ACC112 (cell line): ENCODE results near the gene MPZL3.

ENCODE experiments used
- H2AFZ ChIP-seq: fragments of 200-600 bp; sonication (generic); one replicate; pipeline ENCODE4 v1.6.0; 2017; ENCODE audit warnings: antibody characterized with exemption, low read length; ENCODE audit not compliant: unreplicated experiment
- H3K27ac ChIP-seq: fragments of 200-600 bp; sonication (generic); 2 replicates; pipeline ENCODE4 v1.5.1; 2014; ENCODE audit warnings: low read depth, mild to moderate bottlenecking, antibody characterized with exemption, low read length, moderate library complexity
- H3K27me3 ChIP-seq: fragments of 200-600 bp; sonication (generic); 2 replicates; pipeline ENCODE4 v1.6.1; 2014; ENCODE audit warnings: mild to moderate bottlenecking, antibody characterized with exemption, low read length, moderate library complexity, mixed read lengths; ENCODE audit not compliant: insufficient read depth
- H3K36me3 ChIP-seq: fragments of 200-600 bp; sonication (generic); 2 replicates; pipeline ENCODE4 v1.6.1; 2016; ENCODE audit warnings: mild to moderate bottlenecking, antibody characterized with exemption, low read length, moderate library complexity, mixed read lengths; ENCODE audit not compliant: insufficient read depth
- H3K4me1 ChIP-seq: fragments of 200-600 bp; sonication (generic); one replicate; pipeline ENCODE4 v1.6.1; 2016; ENCODE audit warnings: low read length, mixed read lengths; ENCODE audit not compliant: insufficient read depth, unreplicated experiment, control insufficient read depth
- H3K4me3 ChIP-seq: fragments of 200-600 bp; sonication (generic); 2 replicates; pipeline ENCODE4 v1.5.1; 2014; ENCODE audit warnings: mild to moderate bottlenecking, low read depth, low read length
- H3K79me2 ChIP-seq: fragments of 200-600 bp; sonication (generic); one replicate; pipeline ENCODE4 v1.6.0; 2016; ENCODE audit warnings: low read length; ENCODE audit not compliant: control insufficient read depth, unreplicated experiment, insufficient read depth

Gene MPZL3

DNA sequence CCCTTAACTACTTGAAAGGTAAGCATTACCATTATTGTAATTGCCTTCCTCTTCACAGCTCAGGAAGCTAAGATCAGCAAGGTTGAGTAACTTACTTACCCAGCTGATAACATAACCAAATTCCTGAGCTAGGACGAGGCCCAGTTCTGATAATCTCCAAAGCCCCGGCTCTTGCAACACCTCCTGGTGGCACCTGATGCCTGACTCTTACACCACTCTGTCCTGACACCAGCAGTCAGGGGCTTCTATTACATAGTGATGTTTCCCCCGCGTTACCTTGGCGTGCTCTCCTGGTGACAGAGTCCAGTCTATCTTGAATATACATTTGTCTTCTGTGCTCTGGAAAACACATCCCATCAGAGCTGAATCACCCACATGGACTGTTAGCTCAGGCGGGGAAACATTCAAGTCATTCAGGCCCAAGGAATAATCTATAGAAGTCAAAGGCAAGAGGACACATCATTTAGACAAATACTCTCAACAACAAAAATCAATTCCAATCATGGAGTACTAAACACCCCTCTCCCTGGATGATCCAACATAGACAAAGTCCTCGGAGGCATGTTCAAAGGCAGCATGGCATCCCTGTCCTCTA is 39.9 kb downstream of the MPZL3 start:
- no peaks in the 10 kb centered on the region for H3K36me3 ChIP-seq
- no peak overlapping the region for H3K4me3 ChIP-seq
- H3K27ac ChIP-seq, result no peak overlapping the region
- no peak overlapping the region for H2AFZ ChIP-seq
- peaks cover 90% of the 10 kb centered on the region for H3K27me3 ChIP-seq
- no peaks in the 10 kb centered on the region for H3K79me2 ChIP-seq
- H3K4me1 ChIP-seq, result no peaks in the 10 kb centered on the region

- H3K27me3 ChIP-seq, result peaks cover 91% of the 10 kb centered on the region
- H3K79me2 ChIP-seq, result no peaks in the 10 kb centered on the region
- no peak overlapping the region for H3K4me3 ChIP-seq
- H2AFZ ChIP-seq, result no peak overlapping the region
- H3K4me1 ChIP-seq, result no peaks in the 10 kb centered on the region
- H3K36me3 ChIP-seq, result no peaks in the 10 kb centered on the region
- no peak overlapping the region for H3K27ac ChIP-seq
Measured at GRCh38 chr11:118211006-118211405, 41.2 kb downstream of the MPZL3 start.

DNA sequence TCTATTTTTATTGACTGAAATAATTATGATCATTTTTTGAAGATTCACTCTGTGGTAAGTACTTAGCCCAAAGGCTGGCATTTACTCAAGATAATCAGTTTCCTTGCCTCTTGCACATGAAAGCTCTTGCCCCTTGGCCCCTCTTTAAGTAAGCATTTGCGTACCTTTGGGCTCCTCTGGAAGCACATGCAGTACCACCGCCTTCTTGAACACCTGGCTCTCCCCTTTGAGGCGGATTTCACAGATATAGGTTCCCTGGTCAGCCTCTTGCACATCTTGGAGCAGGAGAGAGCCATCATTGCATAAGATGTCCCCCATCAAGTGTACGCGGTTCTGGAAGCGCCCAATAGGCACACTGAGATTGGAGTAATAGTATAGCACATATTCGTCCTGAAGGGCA is 41.8 kb downstream of the MPZL3 start:
- no peaks in the 10 kb centered on the region for H3K4me1 ChIP-seq
- H3K36me3 ChIP-seq, result no peaks in the 10 kb centered on the region
- H3K27me3 ChIP-seq, result peaks cover 91% of the 10 kb centered on the region
- H3K4me3 ChIP-seq, result no peak overlapping the region
- H3K79me2 ChIP-seq, result no peaks in the 10 kb centered on the region
- no peak overlapping the region for H3K27ac ChIP-seq
- no peak overlapping the region for H2AFZ ChIP-seq

- Histone ChIP-seq H3K79me2 (no peaks in the 10 kb centered on the region), H2AFZ (no peak overlapping the region), H3K4me3 (no peak overlapping the region), H3K27ac (no peak overlapping the region), H3K36me3 (no peaks in the 10 kb centered on the region), H3K27me3 (peaks cover 91% of the 10 kb centered on the region), H3K4me1 (no peaks in the 10 kb centered on the region)
Measured at GRCh38 chr11:118209033-118209432, 43.1 kb downstream of the MPZL3 start.

- Histone ChIP-seq H3K27me3 (peaks cover 91% of the 10 kb centered on the region), H2AFZ (no peak overlapping the region), H3K4me3 (no peak overlapping the region), H3K36me3 (no peaks in the 10 kb centered on the region), H3K4me1 (no peaks in the 10 kb centered on the region), H3K79me2 (no peaks in the 10 kb centered on the region), H3K27ac (no peak overlapping the region)
Measured at GRCh38 chr11:118207079-118207478, 45.1 kb downstream of the MPZL3 start.

DNA sequence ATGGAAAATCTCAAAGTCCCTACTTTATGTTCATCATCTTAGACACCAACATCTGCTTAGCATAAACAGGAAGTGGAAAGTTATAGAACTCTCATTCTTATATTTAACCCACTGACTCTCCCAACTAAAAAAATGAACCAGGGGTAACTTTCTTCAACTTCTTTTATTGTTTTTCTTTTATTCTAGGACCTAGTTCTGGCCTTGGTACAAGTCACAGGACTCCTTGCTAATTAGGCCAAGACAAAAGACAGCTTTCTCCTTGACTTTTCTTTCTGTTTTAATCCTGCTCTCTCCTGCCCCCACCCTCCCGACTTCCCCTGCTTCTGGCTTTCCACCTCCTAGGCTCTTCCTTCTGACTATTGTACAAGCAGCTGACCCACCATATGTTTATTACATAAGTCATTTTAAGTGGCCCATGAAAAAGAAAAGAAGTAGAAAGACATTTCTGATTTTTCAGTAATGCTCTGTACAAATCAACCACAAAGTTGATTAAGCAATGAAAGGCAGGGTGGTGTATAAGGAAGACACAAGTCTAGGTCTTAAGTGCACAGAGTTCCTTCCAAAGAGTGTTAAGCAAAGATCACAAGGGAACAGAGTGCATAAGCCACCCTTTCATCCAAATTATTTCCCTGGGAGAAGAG is 45.7 kb downstream of the MPZL3 start:
- Histone ChIP-seq H3K27ac (no peak overlapping the region), H3K79me2 (no peaks in the 10 kb centered on the region), H2AFZ (no peak overlapping the region), H3K36me3 (no peaks in the 10 kb centered on the region), H3K27me3 (peaks cover 91% of the 10 kb centered on the region), H3K4me3 (no peak overlapping the region), H3K4me1 (no peaks in the 10 kb centered on the region)

GRCh38 chr11:118205606-118206378 is 46.4 kb downstream of the MPZL3 start:
- no peaks in the 10 kb centered on the region for H3K79me2 ChIP-seq
- H2AFZ ChIP-seq, result no peak overlapping the region
- H3K27me3 ChIP-seq, result peaks cover 97% of the 10 kb centered on the region
- no peak overlapping the region for H3K27ac ChIP-seq
- H3K36me3 ChIP-seq, result no peaks in the 10 kb centered on the region
- H3K4me3 ChIP-seq, result no peak overlapping the region
- no peaks in the 10 kb centered on the region for H3K4me1 ChIP-seq

DNA sequence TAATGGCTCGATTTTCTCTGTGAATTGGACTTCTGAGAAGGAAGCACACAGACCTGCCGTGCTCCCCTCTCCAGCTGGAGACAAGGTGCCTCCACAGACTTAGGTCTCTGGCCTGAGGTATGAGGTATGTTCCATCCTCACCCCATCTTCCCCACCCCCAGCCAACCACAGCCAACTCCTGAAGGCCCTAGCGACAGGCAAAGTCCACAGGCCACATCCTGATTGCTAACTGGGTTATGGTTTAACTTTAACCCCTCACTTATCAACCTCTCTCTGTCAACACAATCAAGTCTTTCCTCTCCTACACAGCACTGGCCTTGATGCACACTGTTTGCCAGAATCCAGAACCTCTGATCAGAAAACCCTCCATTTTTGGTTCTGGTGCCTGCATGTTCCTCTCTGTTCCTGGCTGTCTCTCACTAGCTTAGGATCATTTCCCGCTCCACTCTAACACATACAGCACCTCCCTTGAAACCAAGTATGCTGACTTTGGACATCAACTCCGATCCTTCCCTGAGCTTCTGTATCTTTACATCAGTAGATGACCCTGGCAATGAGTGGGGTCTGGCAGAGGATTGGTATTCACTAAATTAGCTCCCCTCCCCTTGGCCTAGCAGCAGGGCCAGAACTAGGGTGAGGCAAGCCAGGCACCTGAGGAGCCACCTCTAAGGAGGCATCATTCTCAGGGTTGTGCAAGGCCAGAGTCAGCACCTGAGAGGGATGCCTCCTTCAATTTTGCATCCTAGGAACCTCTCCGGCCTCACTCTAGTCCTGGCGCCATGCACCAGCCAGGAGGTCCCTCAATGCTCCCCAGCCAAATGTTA is 49.4 kb downstream of the MPZL3 start:
- no peaks in the 10 kb centered on the region for H3K36me3 ChIP-seq
- H3K79me2 ChIP-seq, result no peaks in the 10 kb centered on the region
- no peaks in the 10 kb centered on the region for H3K4me1 ChIP-seq
- H2AFZ ChIP-seq, result no peak overlapping the region
- no peak overlapping the region for H3K27ac ChIP-seq
- H3K4me3 ChIP-seq, result no peak overlapping the region
- H3K27me3 ChIP-seq, result peaks cover 70% of the 10 kb centered on the region

DNA sequence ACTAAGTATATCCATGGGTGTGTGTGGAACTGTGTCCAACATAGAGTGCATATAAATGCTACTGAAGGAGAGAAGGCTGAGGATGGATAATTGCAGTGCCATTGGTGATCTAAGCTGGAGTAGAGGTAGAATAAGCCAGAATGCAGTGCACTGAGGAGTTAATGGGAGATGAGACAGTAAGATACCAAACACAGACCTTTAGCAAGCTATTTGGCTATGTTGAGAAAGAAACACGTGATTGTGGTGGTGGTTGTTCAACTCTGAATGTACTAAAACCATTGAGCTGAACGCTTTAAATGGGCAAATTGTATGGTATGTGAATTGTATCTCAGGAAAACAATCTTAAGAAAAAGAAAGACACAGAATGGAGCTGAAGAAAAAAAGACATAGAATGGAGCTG is 50.2 kb downstream of the MPZL3 start:
- Histone ChIP-seq H2AFZ (no peak overlapping the region), H3K4me1 (no peaks in the 10 kb centered on the region), H3K36me3 (no peaks in the 10 kb centered on the region), H3K4me3 (no peak overlapping the region), H3K79me2 (no peaks in the 10 kb centered on the region), H3K27ac (no peak overlapping the region), H3K27me3 (peaks cover 66% of the 10 kb centered on the region)

DNA sequence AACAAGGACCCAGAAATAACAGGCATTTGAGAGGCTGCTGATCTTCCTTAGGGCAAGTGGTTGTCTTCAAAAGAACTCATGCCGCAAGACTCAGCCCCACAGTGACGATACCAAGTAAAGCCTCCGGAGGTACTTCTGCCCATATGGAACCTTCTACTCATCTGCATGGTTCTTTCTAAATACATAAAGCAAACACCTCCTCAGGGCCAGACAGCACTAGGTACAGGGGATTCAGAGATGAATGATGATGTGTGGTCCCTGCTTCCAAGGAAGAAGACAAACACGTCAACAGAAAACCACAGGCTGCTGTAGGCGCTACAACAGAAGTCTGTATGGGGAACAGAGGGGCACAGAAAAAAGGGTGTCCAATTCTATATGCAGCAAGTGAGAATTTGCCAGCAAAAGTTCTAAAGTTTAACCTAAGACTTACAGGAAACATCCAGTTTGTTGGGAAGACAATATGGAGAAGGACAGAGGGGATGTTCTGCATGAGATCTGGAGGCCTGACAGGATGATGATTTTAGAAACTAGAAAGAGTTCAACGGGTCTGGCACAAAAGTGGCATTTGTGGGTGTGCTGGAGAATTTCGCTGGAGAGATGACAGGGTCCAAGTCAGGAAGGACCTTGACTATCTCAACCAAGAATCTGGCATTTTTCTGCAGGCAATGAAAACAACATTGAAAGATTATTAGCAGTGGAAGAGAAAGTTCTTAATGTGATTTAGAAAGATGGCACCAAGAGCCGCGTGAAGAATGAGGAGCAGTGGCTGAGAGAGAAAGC is 51.1 kb downstream of the MPZL3 start:
- H3K27me3 ChIP-seq, result peaks cover 59% of the 10 kb centered on the region
- H3K4me3 ChIP-seq, result no peak overlapping the region
- H3K79me2 ChIP-seq, result no peaks in the 10 kb centered on the region
- no peak overlapping the region for H2AFZ ChIP-seq
- H3K4me1 ChIP-seq, result no peaks in the 10 kb centered on the region
- no peaks in the 10 kb centered on the region for H3K36me3 ChIP-seq
- no peak overlapping the region for H3K27ac ChIP-seq
